NCI-H1417 treated with DMSO at 0.1 percent for 48 hours (cell line): ENCODE measurements around the gene TAAR5.
"Not testable (repeated sequence)": the region's sequence is repeated elsewhere in the genome, so short reads cannot be mapped to it uniquely, and the experiment has no call there.

Source experiments
- DNase-seq: peaks from one replicate; lab custom pipeline; 2025; lab: John Stamatoyannopoulos, UW

Gene TAAR5

DNA sequence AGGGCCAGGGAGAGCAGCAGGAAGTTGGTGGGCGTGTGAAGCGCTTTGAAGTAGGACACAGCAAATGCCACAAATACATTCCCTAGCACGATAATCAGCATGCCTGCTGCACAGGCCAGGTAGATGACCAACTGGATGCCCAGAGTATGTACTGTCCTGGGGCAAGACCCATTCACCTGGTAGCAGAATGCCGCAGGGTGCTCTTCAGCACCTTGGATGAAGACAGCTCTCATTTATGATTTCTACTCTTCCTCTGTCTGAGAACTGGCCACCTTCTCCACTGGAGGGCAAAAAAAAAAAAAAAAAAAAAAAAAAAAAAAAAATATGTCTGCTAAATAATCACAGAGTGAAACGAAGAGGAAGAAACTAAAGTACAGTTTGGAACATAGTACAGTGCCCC, at the start of gene TAAR5:
TSS of gene TAAR5 (minus strand) at position 288 of the 400 bp plus-strand sequence. CDS start at position 233, 55 bp downstream.
- DNase-seq = no peak

- DNase-seq = not testable (repeated sequence)
These were observed 47.6 kb upstream of the TAAR5 start for GRCh38 chr6:132637135-132637534.

DNA sequence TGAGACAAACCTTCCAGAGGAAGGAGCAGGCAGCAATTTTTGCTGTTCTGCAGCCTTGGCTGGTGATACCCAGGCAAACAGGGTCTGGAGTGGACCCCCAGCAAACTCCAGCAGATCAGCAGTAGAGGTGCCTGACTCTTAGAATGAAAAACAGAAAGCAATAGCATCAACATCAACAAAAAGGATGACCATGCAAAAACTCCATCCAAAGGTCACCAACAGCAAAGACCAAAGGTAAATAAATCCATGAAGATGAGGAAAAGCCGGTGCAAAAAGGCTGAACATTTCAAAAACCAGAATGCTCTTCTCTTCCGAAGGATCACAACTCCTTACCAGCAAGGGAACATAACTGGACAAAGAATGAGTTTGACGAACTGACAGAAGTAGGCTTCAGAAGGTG, 46.4 kb upstream of the TAAR5 start:
- DNase-seq = not testable (repeated sequence)

DNA sequence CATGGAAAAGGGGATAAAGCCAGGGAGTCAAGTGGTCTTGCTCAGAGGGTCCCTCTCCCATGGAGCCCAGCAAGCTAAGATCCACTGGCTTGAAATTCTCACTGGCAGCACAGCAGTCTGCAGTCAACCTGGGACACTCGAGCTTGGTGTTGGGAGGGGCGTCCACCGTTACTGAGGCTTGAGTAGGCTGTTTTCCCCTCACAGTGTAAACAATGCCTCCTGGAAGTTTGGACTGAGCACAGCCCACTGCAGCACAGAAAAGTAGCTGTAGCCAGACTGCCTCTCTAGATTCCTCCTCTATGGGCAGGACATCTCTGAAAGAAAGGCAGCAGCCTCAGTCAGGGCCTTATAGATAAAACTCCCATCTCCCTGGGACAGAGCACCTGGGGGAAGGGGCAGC, 45.7 kb upstream of the TAAR5 start:
- DNase-seq = not testable (repeated sequence)

- DNase-seq = no peak
These were observed 45.3 kb upstream of the TAAR5 start for GRCh38 chr6:132634796-132635195.

DNA sequence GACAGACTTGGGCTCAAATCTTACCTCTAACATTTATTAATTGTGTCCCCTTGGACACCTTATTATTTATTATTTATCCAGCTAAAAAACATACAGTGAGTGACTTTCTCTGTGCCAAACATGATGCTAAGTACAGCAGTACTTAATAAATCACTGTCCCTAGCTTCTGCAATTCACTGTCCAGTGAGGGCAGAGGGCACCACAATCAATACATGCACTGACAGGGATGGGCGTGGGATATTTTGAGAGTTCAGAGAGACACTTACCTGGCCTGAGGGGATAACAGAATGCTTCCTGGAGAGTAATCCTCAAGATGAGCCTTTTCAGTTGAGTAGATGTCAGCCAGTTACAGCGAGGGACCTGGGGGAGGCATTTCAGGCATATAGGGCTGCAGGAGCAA, 43.8 kb upstream of the TAAR5 start:
- no peak for DNase-seq

- no peak for DNase-seq
These were observed 34.6 kb upstream of the TAAR5 start, which contains the start of gene TAAR2 for GRCh38 chr6:132624175-132624574. TSS of gene TAAR2 (minus strand) at chr6:132624275. CDS start at chr6:132624275, 0 bp downstream.

DNA sequence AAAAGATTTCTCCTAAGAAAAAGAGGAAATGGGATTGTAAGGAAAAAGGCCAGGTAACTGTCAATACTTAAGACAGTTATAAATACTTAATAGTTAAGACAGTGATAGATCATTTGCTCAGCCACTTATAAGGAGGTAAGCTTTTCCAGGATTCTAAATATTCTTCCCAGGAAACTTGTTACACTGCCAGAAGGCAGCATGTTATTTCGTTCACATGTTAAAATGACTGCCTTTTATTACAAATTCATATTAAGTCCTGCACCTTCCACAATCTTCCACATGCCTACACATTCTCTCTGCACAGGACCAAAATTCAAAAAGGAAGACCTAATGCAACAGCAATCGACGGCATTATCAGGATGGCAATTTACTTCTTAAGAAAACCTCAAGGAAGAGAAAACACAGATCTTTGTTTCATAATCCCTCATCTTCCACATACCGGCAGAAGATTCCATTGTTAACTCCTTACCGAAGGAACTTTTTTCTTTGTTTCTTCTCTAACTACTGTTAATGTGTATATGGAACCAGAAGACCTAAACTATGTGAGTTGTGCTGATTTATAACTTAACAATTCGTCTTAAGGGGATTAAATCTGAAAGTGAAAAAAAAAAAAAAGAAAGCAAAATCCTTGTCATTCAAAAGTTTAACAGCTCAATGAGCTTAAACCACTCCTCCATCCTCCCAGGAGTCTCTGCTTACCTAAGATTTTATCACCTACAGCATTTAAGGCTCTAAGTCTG, 33.7 kb upstream of the TAAR5 start:
- DNase-seq = no peak

- no peak for DNase-seq
These were observed 27.1 kb upstream of the TAAR5 start for GRCh38 chr6:132616677-132617076.

- DNase-seq = no peak
These were observed 25.0 kb upstream of the TAAR5 start for GRCh38 chr6:132614554-132614953.

DNA sequence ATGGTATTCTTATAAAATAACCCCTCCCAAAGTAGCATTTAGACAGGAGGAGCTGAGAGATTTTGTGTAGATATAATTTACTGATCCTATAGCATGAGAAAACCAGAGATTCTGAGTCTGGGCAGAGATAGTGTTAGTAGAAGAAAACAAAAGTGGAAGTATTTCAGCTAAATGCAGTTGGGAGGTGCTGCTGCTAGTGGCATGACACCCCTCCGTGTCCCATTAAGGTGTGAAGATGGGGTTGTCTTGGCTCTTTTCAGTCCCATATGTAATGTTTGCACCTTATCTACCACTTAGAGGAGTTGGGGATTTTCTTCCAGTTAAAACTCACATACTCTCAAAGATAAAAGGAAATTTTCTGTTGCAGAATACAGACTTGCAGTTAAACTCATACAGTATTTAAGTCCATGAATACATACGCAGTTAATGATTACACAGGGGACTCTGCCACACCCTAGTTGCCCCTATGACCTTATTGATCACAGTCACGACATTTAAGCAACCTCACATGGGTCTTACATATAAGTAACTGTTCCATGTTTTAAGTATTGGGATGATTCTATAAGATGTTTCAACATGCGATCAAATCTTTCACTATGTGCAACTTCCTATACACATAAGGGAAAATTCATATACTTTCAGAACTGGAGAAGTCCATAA, 23.0 kb upstream of the TAAR5 start:
- DNase-seq = no peak

DNA sequence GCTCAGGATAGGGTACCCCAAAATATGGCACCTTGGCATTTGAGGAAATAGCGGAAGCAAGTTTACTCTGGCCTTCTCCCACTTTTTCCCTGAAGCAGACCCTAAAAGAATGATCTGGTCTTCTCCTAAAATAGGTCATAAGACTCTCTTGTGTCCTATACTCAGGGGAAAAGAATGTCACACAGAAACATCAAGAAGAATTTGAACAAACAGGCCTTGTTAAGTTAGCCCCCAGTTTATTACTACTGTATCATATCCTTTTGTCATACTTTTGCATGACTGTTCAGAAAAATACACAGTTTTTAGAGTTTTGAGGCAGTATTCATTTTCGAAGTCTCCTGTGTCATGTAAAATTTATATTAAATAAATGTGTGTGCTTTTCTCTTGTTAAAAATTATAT, 22.1 kb upstream of the TAAR5 start:
- no peak for DNase-seq

GRCh38 chr6:132607544-132608233, 18.1 kb upstream of the TAAR5 start:
- DNase-seq = no peak

GRCh38 chr6:132604635-132605152, 15.2 kb upstream of the TAAR5 start:
- no peak for DNase-seq

GRCh38 chr6:132600900-132601299, 11.4 kb upstream of the TAAR5 start:
- DNase-seq = not testable (repeated sequence)

GRCh38 chr6:132598473-132598872, 8.9 kb upstream of the TAAR5 start:
- no peak for DNase-seq

- no peak for DNase-seq
These were observed 6.7 kb upstream of the TAAR5 start for GRCh38 chr6:132596201-132596600.

- no peak for DNase-seq
These were observed 3.3 kb upstream of the TAAR5 start for GRCh38 chr6:132592855-132593254.

- DNase-seq = peak; percentile 7
These were observed 821 bp upstream of the TAAR5 start for GRCh38 chr6:132590362-132590761.

DNA sequence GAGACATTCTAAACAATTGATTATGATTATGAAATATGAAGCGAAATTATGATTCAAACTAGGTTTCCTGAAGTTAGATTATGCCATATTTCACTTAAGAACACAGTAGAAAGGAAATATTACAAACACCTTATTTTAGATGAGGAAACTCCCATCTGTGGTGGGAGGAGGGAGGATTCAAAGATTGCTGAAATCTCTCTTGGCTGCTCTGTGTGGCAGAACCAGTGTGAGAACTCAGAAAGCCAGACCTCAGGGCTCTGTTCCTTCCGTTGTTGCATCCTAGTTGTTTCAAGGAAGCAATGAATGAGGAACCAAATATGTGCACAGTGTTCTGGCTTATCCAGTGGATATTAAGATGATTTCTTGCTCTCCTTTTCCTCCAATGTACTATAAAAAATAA, 2.1 kb downstream of the TAAR5 start:
- no peak for DNase-seq

- DNase-seq = no peak
These were observed 4.8 kb downstream of the TAAR5 start for GRCh38 chr6:132584698-132585097.

DNA sequence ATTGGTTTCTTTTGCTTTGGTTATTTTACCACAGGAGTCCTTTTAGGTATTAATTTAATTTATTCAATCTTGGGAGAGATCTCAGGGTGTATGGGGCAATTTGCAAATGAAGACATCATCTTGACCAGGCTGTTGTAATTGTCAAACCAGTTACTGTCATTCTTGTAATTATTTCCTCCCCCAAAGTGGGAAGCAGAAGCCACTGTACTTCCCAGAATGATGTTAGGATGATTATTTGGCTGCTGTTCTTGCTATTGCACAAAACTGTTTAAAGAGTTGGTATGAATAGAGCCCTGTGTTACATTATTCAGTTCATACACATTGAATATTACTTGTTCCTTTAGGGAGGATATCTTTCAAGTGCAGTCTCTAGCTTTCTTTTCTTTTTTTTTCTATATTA, 17.8 kb downstream of the TAAR5 start:
- DNase-seq = no peak
